SK-N-SH treated with all-trans-retinoic acid at 6 μM for 48 hours (cell line): ENCODE measurements around the gene CXCL14.

Experiments
- BACH2 ChIP-seq: fragments of 250-450 bp; sonication (Bioruptor Pico); IDR thresholded peaks from 2 replicates; pipeline ENCODE4 v1.9.0; 2021; ENCODE audit warnings: mild to moderate bottlenecking, borderline replicate concordance
- CSRNP3 ChIP-seq: fragments of 250-450 bp; sonication (Bioruptor Pico); IDR thresholded peaks from 2 replicates; pipeline ENCODE4 v1.5.1; 2021; ENCODE audit warnings: mild to moderate bottlenecking, moderate library complexity
- ESRRG ChIP-seq: fragments of 250-450 bp; sonication (Bioruptor Pico); IDR thresholded peaks from 2 replicates; pipeline ENCODE4 v1.6.1; 2021; ENCODE audit warnings: mild to moderate bottlenecking
- GLIS3 ChIP-seq: fragments of 250-450 bp; sonication (Bioruptor Pico); IDR thresholded peaks from 2 replicates; pipeline ENCODE4 v1.5.0; 2020; ENCODE audit warnings: mild to moderate bottlenecking, moderate library complexity
- PATZ1 ChIP-seq: fragments of 250-450 bp; sonication (Bioruptor Pico); IDR thresholded peaks from 2 replicates; pipeline ENCODE4 v1.8.0; 2020; ENCODE audit warnings: mild to moderate bottlenecking, moderate library complexity, borderline replicate concordance
- POU6F1 ChIP-seq: fragments of 250-450 bp; sonication (Bioruptor Pico); IDR thresholded peaks from 2 replicates; pipeline ENCODE4 v1.8.0; 2021; ENCODE audit warnings: low read depth, mild to moderate bottlenecking, moderate library complexity, borderline replicate concordance
- PPARA ChIP-seq: fragments of 250-450 bp; sonication (Bioruptor Pico); IDR thresholded peaks from 2 replicates; pipeline ENCODE4 v1.5.0; 2020; ENCODE audit warnings: mild to moderate bottlenecking, borderline replicate concordance
- SNAI2 ChIP-seq: fragments of 250-450 bp; sonication (Bioruptor Pico); IDR thresholded peaks from 2 replicates; pipeline ENCODE4 v1.5.0; 2020; ENCODE audit warnings: mild to moderate bottlenecking, moderate library complexity
- ZFP3 ChIP-seq: fragments of 250-450 bp; sonication (Bioruptor Pico); IDR thresholded peaks from 2 replicates; pipeline ENCODE4 v1.5.0; 2020; ENCODE audit warnings: mild to moderate bottlenecking, moderate library complexity
- ZFP30 ChIP-seq: fragments of 450-650 bp; formaldehyde crosslinking; IDR thresholded peaks from 2 replicates; pipeline ENCODE4 v1.5.0; 2022; ENCODE audit warnings: mild to moderate bottlenecking, moderate library complexity
- ZNF565 ChIP-seq: fragments of 450-650 bp; formaldehyde crosslinking; conservative IDR thresholded peaks from 2 replicates; pipeline ENCODE4 v1.5.0; 2020; ENCODE audit warnings: low read depth, mild to moderate bottlenecking, moderate library complexity

- TF ChIP-seq PATZ1, result no peak
- TF ChIP-seq POU6F1 (CRISPR knock-in tag), result no peak
- TF ChIP-seq CSRNP3 (CRISPR knock-in tag), result no peak
- TF ChIP-seq BACH2 (CRISPR knock-in tag), result no peak
- TF ChIP-seq ZFP3 (CRISPR knock-in tag), result no peak
- TF ChIP-seq ZNF565, result no peak
- no peak for TF ChIP-seq PPARA (CRISPR knock-in tag)
- no peak for TF ChIP-seq SNAI2
- TF ChIP-seq ZFP30 (CRISPR knock-in tag), result no peak
- TF ChIP-seq ESRRG (CRISPR knock-in tag), result no peak
- TF ChIP-seq GLIS3 (CRISPR knock-in tag), result no peak
Observed at GRCh38 chr5:135526924-135527323, 51.9 kb downstream of the CXCL14 start.
